Amygdala (tissue), 56 donors: ENCODE results near the gene CFAP410.

Experiments used
- DNase-seq, 56 donors: peaks; one replicate each; lab custom pipeline; 2025; lab: John Stamatoyannopoulos, UW

The CFAP410 gene

DNA sequence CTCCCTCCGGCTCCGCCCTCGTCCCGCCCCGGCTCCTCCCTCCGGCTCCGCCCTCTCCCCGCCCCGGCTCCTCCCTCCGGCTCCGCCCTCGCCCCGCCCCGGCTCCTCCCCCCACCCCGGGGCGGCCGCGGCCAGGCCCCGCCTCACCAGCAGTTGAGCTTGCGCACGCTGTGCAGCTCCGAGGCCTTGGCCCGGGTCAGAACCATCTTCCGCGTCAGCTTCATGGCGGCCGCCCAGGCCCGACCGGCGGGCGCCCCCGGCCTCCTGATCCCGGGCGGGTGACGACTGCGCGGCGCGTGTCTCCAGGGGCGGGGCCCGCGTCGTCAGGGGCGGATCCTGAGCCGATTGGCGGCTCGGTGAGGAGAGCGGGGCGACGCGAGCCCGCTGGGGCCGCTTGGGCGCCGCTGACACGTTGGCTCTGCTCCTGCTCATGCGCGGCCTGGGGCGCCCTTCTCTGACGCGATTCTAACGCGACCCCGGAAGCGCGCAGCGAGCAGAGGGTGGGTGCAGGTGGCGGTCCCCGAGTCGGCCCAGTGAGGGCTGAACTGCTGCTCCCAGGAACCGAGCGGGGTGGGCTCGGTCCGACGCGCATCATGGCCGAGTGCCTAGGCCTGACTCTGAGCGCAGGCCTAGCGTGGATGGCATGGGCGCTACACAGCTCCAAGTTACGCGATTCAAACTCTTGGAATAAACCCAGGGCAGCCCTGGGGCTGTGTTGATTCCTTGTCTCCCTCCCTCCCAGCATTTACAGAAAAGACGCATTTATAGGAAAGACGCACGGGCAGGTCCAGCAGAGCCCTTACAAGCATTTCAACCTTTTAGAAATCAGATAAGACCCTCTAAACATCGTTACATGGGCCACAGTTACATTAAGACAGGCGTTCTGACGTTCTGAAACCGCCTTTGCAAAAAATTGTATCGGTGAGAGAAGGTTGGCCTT lies at the start of gene CFAP410:
TSS of gene CFAP410 (minus strand) at position 420 of the 940 bp plus-strand sequence. CDS start at position 224, 196 bp downstream.
- DNase-seq, result peak; percentile 52 to 99 (median 93)

GRCh38 chr21:44384968-44385367 lies 45.8 kb upstream of the CFAP410 start:
- DNase-seq, result no peak

DNA sequence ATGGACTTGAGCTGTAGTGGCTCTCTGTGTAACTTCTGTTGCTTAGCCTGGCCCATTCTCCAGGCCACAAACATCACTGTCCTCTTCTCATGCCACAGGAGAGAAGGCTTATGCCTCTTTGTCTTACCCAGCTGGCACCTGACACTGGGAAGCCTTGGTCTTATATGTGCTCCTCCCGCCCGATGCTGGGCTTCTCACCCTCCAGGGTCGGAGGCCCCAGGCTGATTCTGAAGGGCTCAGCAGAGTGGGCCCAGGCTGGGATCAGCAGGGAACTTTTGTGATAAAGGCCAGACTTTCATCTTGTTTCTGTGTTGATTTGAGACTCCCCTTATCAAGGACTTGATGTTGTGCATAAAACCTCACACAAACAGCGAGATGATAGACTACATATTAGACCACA lies 44.0 kb upstream of the CFAP410 start:
- no peak for DNase-seq

DNA sequence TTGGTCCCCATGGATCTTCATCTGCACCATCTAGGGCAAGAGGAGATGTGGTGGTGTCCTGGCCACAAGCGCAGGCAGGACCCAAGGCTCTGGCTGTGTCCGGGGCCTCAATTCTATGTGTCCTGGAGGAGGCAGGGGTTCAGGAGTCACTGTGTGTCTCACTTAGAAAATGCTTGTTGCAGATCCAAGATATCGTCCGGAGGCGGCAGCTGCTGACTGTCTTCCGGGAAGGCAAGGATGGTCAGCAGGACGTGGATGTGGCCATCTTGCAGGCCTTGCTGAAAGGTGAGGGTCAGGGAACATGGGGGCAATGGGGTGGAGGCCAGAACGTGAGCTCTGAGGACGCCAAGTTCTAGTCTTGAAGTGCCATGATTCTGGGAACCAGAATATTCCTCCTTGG lies 43.3 kb upstream of the CFAP410 start:
- DNase-seq, result no peak

DNA sequence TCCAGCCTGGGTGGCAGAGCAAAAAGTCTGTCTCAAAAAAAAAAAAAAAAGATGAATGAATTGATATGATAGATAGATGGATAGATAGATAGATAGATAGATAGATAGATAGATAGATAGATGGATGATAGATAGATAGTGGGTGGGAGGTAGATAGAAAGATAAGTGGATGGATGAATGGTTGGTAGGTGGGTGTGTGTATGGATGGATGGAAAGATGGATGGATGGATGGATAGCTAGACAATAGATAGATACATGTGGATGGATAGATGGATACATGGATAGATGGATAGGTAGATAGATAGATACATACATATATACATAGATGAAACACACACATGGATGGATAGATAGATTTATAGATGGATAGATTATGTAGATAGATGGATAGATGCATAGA lies 42.7 kb upstream of the CFAP410 start:
- no peak for DNase-seq

DNA sequence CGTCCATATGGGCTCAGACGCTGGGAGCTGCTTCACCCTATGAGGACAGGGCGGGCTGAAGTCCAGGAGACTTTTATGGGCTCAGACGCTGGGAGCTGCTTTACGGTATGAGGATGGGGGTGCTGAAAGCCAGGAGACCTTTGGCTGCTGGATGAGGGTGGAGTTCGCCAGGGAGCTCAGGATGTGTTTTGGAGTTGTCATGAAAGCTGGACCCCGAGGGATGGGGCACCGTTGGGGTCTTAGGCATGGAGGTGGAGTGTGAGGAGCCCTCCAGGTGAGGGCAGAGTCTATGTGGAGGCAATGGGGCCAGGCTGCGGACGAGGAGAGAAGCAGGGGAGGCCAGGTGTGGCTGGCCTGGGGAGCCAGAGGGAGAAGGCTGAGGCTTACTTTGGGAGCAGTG lies 41.7 kb upstream of the CFAP410 start:
- DNase-seq, result no peak

DNA sequence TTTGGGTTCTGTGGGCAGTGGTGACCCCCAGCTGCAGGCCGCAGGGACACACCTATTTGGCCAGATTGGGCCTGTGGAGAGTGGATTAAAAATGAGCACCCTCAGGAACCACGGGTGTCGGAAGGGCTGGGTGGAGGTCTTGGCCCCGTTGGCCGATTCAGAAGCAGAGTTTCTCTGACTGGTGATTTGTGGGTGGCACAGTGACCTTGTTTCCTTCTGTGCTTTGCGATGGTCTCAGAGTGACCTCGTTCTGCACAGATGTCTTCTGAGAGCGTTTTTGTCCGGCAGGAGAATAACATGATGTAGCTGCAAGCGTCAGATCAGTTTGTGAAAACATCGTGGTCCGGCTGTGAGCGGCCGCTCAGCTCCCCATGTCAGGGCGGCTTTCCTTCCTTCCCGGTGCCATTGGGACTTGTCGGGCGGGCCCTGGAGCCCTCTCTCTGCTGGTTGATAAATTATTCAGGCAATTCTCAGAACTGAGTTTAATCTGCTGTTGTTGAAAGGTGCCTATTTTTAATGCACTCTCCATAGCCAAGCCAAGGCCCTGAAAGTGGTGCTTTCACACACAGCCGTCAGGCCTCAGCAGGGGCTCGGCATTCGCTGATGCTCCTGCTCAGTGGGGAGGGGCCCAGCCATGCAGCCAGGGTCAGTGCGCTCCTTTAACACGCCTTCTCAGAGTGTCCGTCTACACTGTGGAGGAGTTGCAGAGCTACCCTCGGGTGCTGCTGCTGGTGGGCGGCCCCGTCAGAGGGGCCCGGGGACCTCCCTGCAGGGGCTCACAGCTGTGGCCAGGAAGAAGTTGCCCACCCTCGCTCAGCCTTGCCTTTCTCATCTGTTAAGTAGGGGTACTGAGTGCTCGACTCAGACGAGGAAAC lies 41.0 kb upstream of the CFAP410 start:
- DNase-seq, result no peak

GRCh38 chr21:44379515-44379848 lies 40.3 kb upstream of the CFAP410 start:
- no peak for DNase-seq

- no peak for DNase-seq
Measured at GRCh38 chr21:44378646-44379514, 39.7 kb upstream of the CFAP410 start.

GRCh38 chr21:44377922-44378645 lies 38.9 kb upstream of the CFAP410 start:
- no peak for DNase-seq

DNA sequence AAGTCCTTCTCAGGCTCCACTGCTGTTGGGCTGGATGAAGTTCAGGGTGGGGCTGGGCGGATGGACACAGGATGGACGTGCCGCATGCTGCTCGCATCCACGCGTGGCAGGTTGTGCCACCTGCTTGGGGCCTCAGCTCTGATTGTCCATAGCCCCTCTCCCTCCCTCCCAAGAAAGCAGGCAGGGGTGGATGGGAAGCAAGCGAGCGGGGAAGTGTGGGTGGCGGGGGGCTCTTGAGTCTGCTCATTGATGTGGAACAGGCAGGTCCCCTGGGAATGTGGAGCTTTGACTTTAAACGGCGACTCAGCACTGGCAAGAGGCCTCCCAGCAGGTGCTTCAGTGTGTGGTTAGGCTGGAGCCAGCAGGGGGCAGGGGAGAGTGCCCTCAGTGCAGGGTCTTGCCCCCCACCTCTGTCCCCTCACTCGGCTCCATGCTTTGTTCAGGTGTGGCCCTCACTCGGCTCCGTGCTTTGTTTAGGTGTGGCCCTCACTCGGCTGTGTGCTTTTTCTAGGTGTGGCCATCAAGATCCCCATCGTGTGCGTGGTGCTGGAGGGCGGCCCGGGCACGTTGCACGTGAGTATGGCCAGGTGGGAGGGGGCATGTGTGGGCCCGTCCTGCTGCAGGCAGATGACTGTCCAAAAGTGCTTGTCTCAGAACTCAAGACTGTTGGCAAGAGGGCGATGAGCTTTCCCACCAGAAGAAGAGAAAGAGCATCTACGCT lies 38.2 kb upstream of the CFAP410 start:
- DNase-seq, result no peak

DNA sequence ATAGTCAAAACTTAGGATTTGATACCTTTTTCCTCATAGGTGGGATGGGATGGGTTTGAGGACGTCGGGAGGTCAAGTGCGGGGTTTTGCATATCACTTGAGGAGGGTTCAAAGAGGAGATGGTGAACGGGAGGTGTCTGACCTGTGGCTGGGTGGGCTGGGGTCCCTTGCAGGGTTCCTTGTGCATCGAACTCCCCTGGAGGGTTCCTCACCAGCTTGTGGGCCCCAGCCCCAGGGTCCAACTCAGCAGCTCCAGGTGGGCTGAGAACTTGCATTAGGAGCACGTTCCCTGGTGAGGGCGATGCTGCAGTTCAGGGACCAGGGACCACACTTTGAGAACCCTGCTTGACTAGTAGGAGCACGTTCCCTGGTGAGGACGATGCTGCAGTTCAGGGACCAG lies 37.4 kb upstream of the CFAP410 start:
- DNase-seq, result no peak

- DNase-seq, result no peak
Measured at GRCh38 chr21:44375761-44376241, 36.6 kb upstream of the CFAP410 start.

- peak in 1 of 56 donors; percentile 20 for DNase-seq
Measured at GRCh38 chr21:44375281-44375651, 36.1 kb upstream of the CFAP410 start.

GRCh38 chr21:44374601-44375280 lies 35.6 kb upstream of the CFAP410 start:
- no peak for DNase-seq

DNA sequence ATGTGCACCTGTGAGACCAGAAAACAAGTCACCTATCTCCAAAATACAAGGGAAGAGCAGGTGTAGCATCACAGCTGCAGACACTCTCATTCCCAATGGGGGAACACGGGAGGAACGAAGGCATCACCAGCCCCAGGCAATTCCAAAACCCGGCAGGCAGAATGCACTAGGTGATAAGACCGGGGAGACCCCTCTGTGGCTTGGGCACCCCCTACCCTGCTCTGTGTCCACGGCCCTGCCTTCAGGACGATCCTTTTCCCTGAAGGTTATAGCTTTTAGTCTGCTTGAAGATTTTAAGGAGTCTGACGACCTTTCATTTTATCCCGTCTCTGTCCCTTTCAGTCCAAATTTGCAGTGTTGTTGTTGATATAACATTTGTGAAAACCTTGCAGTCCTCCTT lies 33.4 kb upstream of the CFAP410 start:
- no peak for DNase-seq

- no peak for DNase-seq
Measured at GRCh38 chr21:44371596-44371995, 32.4 kb upstream of the CFAP410 start.

DNA sequence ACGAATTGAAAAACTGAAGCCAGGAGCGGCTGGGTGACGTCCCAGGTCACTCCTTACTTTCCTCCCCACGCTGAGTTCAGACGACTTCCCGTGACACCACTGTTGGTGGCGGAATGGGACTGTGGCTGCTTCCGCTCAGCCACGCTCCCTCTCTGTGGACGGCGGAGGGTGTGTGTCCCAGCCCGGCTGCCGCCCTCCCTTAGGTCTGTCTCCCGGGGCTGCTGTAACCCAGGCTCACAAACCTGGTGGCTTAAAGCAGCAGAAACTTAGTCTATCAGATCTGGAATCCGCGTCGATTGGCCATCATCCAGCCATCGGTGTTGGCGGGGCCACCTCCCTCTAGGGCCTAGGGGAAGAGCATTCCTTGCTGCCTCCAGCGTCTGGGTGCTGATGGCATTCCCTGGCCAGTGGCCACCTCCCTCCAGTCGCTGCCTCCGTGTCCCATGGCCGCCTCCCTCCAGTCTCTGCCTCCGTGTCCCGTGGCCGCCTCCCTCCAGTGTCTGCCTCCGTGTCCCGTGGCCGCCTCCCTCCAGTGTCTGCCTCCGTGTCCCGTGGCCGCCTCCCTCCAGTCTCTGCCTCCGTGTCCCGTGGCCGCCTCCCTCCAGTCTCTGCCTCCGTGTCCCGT lies 31.7 kb upstream of the CFAP410 start:
- no peak for DNase-seq
